Retinal pigment epithelial cell (primary cell): ENCODE measurements around the gene SLC24A4.

Experiments used
- DNase-seq: peaks from one replicate; pipeline ENCODE4 v3.0.0-alpha.2; 2010; ENCODE audit warnings: low read depth
- H3K4me3 ChIP-seq: 2 replicates; pipeline ENCODE4 v1.5.1; 2011; ENCODE audit warnings: mild to moderate bottlenecking, low read length, control low read depth, moderate library complexity
- CTCF ChIP-seq: conservative IDR thresholded peaks from 2 replicates; pipeline ENCODE4 v1.5.1; 2011; ENCODE audit warnings: low read depth, low read length, control low read depth, inconsistent platforms

Gene SLC24A4

GRCh38 chr14:92409043-92409442 is 86.1 kb downstream of the SLC24A4 start:
- no peak for TF ChIP-seq CTCF
- DNase-seq, result no peak
- no peak overlapping the region for H3K4me3 ChIP-seq

GRCh38 chr14:92411135-92411534 is 88.2 kb downstream of the SLC24A4 start:
- no peak overlapping the region for H3K4me3 ChIP-seq
- DNase-seq, result no peak
- no peak for TF ChIP-seq CTCF

GRCh38 chr14:92411941-92412340 is 89.0 kb downstream of the SLC24A4 start:
- no peak for TF ChIP-seq CTCF
- no peak for DNase-seq
- no peak overlapping the region for H3K4me3 ChIP-seq

GRCh38 chr14:92412912-92413311 is 89.9 kb downstream of the SLC24A4 start:
- TF ChIP-seq CTCF, result no peak
- DNase-seq, result no peak
- no peak overlapping the region for H3K4me3 ChIP-seq

GRCh38 chr14:92413379-92413778 is 90.4 kb downstream of the SLC24A4 start:
- TF ChIP-seq CTCF, result no peak
- DNase-seq, result no peak
- no peak overlapping the region for H3K4me3 ChIP-seq

- no peak overlapping the region for H3K4me3 ChIP-seq
- DNase-seq, result no peak
- TF ChIP-seq CTCF, result no peak
These were observed 91.9 kb downstream of the SLC24A4 start for GRCh38 chr14:92414690-92415445.

GRCh38 chr14:92415969-92416368 is 93.0 kb downstream of the SLC24A4 start:
- no peak overlapping the region for H3K4me3 ChIP-seq
- no peak for DNase-seq
- TF ChIP-seq CTCF, result no peak
